NCI-H524 (cell line): ENCODE results near the gene SCYGR1.

Experiments
- DNase-seq, 2 experiments: peaks; one replicate each; lab custom pipeline; 2025; lab: John Stamatoyannopoulos, UW

The SCYGR1 gene

DNA sequence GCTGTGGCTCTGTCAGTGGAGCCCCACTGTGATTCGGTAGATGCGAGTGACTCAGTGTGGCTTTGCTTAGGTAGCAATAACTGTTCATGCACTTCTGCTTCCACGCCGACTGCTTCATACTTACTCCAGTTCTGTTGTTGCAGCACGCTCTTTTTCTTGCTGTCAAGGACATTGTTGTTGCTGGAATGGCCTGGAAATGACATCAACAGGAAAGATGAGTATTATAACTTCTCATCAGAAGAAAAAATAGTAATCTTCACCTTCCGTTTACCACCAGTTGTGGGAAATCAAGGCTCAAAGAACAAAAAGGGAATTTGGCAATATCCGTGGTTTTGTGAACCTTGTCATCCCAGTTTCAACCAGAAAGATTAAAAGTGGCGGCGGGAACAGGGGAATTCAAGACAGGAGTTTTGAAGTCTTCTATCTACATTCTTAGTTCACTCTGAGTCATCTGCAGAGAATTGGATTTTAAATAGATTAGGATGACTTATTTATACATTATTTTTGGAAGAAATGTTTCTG, 16.9 kb downstream of the SCYGR1 start:
- no peak for DNase-seq

DNA sequence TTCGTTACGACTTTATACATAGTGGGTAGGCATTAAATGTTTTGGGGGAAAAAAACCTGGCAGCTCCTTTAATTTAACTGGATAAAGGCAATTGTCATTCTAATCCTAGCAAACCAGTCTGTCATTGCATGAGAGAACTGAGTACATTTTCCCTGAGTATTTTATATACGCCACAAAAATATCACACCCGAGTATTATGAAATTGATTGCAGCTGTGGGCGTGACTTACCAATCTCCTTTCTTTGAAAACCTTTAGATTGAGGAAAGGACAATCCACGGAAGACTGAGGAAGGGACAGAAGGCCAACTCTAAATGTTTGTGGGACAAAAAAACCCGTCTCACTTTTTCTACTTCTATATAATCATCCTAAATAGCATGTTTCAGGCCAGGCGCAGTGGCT, 17.7 kb downstream of the SCYGR1 start:
- DNase-seq, result peak in 1 of 2 experiments; percentile 20

DNA sequence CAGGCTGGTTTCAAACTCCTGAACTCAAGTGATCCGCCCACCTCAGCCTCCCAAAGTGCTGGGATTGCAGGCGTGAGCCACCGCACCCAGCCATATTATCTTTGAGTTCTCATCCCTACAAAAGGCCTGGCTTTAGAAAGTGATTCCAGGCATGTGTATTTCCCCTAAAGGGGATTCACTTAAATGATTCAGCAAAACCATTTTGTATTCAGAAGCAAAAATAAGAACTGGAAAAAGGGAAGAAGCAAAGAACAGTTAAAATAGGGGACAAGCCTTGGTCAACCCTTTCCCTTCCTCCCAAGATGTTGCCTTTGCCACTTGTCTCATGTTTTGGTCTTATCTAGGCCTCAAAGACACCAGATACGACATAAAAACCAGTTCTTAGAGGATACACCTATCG, 19.2 kb downstream of the SCYGR1 start:
- DNase-seq, result no peak

DNA sequence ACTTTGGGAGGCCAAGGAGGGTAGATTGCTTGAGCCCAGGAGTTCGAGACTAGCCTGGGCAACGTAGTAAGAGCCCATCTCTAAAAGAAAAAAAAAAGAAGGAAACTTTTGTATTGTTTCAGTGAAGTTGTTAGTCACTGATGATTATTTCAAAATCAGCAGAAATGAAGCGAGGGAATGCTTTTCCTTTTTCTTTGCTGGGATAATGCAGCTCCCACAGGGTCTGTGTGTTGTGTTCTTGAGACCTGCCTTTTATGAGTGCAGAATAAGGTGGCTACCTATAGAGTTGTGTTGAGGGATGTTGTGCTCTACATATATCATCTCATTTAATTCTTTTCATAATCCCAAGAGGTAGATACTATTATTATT, 20.3 kb downstream of the SCYGR1 start:
- DNase-seq, result no peak

DNA sequence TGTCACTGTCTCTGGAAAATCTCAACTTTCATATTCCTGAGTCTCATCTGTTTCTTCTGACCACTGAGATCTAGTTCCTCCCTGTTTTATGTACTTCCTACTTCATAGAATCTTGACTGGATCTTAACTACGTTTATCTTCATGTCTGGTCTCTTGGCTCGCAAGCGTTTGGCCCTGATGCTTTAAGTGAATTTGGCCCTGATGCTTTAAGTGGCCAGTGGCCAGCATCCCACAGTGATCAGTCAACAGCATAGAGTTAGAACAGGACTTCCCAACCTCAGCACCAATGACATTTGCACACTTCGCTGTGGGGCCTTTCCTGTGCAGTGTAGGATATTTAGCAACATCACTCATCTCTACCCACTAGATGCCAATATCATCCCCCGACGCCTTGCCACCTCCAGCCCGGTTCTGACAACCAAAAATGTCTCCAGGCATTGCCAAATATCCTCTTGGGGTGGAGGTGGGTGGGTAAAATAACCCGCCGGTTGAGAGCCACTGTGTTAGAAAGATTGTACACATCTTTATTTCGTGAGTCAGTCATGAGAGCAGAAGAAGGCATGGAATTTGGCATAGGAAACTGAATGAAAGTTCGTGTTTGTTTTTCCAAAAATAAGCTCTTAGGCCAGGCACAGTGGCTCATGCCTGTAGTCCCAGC, 20.9 kb downstream of the SCYGR1 start:
- no peak for DNase-seq

DNA sequence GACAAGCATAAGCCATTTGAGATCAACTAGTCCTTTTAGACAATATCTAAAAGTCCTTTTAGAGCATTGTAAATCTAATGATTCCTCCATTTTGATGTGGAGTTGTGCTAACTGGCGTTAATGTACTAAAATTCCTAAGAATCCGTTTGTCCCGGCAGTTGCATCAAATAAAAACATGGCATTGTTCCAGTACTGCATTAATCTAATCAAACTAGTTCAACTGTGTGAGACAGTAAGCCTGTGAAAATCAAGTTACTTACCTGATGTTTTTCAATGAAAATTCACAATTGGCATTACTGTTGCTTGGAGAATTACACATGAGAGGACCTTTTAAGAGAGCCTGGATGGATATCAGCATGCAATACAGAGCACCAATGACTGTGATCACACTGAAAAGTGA, 21.9 kb downstream of the SCYGR1 start:
- DNase-seq, result no peak

DNA sequence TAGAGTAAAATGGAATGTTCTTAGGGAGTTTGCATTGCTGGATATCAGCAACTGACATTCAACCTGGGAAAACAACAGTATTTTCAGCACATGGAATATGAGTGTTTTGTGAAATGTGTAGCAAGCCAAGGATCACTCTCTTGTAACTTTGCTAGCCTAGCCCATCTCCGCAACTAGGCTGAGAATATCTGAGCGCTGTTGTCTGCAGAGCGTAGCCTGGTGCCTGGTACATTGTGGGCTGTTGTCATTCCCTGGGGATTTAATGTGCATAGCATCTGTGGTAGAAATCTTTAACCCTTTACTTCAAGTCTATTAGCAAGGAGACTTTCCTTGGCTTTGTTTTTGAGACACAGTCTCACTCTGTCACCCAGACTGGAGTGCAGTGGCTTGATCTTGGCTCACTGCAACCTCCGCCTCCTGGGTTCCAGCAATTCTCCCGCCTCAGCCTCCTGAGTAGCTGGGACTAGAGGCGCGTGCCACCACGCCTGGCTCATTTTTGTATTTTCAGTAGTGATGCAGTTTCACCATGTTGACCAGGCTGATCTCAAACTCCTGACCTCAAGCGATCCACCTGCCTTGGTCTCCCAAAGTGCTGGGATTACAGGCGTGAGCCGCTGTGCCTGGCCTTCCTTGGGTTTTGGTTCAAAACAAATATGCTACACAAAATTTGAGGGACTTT, 23.0 kb downstream of the SCYGR1 start:
- peak in 1 of 2 experiments; percentile 6 for DNase-seq

DNA sequence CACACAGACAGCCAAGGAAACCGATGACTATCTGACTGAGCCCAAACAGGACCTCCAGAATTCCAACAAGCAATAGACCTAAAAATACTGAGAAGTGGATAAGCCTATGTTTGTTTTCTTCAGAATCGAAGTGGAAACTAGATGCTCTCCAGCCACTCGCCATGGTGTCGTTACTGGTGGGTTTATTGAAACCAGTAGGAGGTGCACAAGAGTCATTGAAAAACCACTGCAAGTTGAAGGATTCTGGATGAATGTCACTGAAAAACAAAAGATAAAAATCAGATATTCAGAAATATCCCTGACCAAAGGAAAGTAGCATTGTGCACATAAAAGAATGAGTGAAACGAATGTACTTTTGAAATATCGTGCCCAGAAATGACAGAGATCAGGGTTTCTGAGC, 24.0 kb downstream of the SCYGR1 start:
- DNase-seq, result no peak

DNA sequence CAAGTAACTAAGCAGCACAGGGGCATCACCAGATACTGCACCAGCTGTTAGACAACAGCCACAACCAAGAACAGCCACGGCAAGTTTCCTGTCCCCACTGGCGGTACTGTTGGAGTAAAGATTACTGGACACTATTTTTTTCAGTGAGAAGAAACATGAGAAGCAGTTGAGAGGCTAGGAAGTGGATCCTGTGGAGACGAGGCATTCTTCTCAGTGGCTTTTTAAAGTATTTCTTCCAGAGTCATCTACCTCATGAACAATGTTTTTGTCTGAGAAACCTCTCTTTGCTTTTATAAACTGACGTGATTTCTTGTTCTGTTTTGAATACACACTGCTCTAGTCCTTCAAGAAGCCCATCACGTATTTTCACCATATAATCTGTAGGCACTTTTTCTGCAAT, 27.4 kb downstream of the SCYGR1 start:
- DNase-seq, result no peak

DNA sequence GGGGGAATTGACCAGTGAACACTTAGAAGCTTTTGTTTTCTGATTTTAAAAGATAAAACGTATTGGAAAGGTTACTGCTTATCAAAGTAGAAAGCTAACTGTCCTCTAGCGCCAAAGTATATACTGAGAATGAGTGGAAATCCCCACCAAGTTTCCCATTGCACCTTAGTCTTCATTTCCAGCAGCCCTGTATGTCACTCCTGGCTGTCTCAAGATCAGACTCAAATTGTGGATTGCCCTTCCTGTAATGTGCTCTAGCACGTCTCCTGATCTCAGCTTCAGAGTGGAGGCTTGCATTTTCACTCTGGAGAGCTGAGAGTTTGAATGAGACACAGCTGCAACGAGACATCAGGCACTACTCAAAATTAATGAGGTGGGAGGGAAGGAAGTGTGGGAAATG, 36.1 kb downstream of the SCYGR1 start:
- DNase-seq, result no peak

DNA sequence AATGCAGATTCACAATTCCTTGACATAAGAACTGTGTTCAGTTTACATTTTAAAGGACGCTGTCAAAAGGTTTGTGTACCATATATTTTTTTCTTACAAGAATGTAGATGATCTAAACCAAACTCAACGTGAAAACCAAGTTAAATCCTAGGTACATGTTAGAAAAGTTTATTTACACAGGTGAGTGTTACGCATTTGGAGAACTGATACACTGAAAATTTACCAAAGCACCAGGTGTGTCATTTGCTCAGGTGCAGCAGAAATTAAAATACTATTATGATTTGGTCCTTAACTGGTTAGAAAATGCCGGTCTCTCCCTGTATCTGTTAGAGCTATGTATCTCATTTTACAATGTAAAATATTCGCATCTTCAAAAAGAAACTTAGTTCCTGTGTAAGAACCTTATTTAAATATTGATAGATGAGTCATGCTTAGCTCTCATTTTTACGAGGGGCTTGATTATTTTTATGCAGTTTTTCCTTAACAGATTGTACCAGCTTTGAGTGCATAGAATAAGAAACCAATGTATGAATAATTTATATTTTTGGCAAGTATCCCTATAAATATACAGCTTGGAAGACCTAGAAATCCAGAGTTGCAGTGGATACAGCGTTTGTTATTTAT, 37.6 kb downstream of the SCYGR1 start:
- DNase-seq, result no peak

DNA sequence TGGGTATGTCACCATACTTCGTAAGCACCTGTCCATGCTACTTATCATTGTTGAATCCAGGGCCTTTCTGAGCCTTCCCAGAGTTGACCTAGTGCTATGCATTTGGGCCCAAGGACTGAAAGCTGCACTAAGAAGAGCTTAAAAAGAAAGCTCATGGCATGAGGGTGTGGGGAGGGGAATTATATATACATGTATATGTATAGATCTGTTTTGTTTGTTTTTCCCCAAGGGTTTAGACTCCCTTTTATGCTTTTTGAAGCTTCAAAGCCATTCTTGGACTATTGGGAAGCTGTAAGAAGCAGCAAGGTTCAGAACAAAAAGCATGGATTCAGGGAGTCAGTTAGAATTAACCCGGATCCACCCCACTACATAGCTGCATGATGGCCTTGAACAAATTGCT, 39.4 kb downstream of the SCYGR1 start:
- DNase-seq, result no peak

DNA sequence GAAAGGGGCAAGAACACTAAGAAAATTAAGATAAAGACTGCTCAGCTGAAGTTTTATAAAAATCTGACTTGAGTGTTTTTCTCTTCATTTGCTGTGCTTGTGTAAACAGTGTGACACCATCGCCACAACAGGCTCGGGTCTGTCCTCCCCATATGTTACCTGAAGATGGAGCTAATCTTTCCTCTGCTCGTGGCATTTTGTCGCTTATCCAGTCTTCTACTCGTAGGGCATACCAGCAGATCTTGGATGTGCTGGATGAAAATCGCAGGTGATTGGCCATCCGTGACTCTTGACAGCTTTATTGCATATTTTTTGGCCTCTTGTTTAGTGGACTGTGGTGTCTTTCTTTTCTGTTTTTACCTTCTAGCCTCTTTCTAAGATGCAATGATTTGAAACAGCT, 40.6 kb downstream of the SCYGR1 start:
- no peak for DNase-seq

DNA sequence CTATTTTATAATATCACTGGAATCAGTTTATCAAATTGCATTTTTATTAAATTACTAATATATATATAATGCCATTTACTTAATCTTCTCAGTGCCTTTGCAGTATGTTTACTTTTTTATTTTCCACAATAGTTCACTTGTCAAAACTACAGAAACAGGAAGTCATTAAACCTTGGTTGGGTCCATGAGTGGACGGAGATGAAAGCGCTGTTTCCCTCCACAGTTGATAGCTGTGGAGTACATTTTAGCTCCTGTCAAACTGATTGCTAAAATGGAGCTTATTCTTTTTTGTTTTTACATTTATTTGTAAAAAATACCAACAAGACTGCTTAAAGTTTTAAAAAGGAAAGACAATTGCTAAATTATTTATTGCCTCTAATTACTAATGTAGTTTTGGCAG, 43.5 kb downstream of the SCYGR1 start:
- no peak for DNase-seq

DNA sequence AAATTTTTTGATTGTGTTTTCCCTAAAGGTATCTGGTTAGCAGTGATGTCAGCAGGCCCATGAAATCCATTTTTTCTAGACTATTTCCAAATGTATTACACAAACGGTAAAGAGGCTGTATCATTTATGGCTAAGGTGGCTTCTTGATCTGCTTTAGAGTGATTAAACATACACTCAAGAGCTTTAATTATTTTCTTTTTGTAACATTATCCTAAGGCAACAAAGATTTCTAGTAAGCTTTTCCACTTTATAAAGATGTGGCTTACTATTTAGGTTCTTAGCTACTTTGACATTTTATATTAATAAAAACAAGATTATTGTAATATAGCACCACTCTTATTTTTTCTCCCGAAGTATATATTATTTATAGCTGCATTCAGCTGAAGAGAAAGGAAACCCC, 46.2 kb downstream of the SCYGR1 start:
- DNase-seq, result no peak

DNA sequence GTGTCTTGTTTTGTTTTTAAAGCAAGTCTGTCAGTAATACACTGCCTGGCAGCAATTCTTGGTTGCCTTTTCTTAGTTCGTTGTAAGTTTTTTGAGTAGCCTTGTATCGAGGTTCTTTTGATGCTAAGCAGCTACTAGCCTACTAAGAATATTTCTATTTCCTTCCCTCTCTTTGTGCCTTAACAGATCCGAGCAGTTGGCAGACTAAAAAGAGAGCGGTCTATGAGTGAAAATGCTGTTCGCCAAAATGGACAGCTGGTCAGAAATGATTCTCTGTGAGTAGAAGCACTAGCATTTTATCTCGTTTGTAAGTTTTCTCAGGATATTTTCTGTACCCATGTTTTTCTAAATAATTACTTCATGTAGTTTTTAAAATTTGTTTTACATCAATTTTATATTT, 47.6 kb downstream of the SCYGR1 start:
- DNase-seq, result no peak

DNA sequence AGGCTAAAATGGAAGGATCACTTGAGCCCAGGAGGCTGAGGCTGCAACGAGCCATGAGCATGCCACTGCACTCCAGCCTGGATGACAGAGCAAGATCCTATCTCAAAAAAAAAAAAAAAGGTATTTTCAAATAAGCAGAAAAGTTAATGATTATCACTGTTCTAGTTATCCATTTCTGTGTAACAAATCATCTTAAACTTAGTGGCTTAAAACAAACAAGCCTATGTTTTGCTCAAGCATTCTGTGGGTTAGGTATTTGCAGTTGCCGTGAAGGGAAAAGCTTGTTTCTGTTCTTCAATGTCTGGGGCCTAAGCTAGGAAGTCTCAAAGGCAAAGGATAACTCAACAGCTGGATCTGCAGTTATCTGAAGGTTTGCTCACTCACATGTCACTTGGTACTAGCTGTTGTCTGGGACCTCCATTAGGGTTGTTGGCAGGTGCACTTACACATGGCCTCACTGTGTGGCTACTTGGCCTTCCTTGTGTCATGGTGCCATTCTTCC, 48.6 kb downstream of the SCYGR1 start:
- DNase-seq, result no peak
